IMR-90 (cell line): ENCODE data around the gene MOB3B. TPM values are rescaled to one million over a fixed set of nuclear protein-coding genes. Genes with fewer than 3 reads are reported as not detected.

Experiments
- ATAC-seq: fragments of 200-7000 bp; cut with Tn5 transposase; 2 replicates; pipeline ENCODE4 v1.9.1; 2020; ENCODE audit warnings: low read depth, mild to moderate bottlenecking, moderate library complexity
- BruUV-seq: library from RNA; stranded (reverse); fragments of 400-500 nt; replicated peaks from 2 replicates; lab custom pipeline; 2021; lab: Mats Ljungman, UMichigan
- CTCF ChIA-PET: fragments of 300-600 bp; formaldehyde crosslinking; extraction: SDS; loops from one replicate; lab custom pipeline; 2021; ENCODE audit warnings: antibody characterized with exemption; lab: Yijun Ruan, JAX
- POLR2A ChIA-PET: fragments of 300-600 bp; sonication (Branson Sonifier 250); formaldehyde crosslinking; loops from one replicate; lab custom pipeline; 2022; ENCODE audit warnings: antibody characterized with exemption; ENCODE audit not compliant: unreplicated experiment; lab: Charles Lee
- DNase-seq: peaks from one replicate; pipeline ENCODE4 v3.0.0; 2013
- H2AFZ ChIP-seq: replicated peaks from 2 replicates; pipeline ENCODE3; 2013; ENCODE audit warnings: low read length, mild to moderate bottlenecking; ENCODE audit not compliant: poor library complexity
- H2AK5ac ChIP-seq: 2 replicates; pipeline ENCODE4 v1.6.1; 2013; ENCODE audit warnings: low read depth, low read length, inconsistent platforms
- H2AK9ac ChIP-seq: replicated peaks from 2 replicates; pipeline ENCODE3; 2013; ENCODE audit warnings: mild to moderate bottlenecking, low read depth, low read length, moderate library complexity; ENCODE audit not compliant: poor library complexity
- H2BK120ac ChIP-seq: 2 replicates; pipeline ENCODE4 v1.6.1; 2013; ENCODE audit warnings: low read depth, low read length, inconsistent platforms
- H2BK15ac ChIP-seq: 3 replicates; pipeline ENCODE4 v1.6.1; 2013; ENCODE audit warnings: low read depth, low read length, inconsistent platforms
- H2BK20ac ChIP-seq: 2 replicates; pipeline ENCODE4 v1.6.1; 2013; ENCODE audit warnings: low read depth, mild to moderate bottlenecking, inconsistent platforms, low read length, moderate library complexity
- H2BK5ac ChIP-seq: 2 replicates; pipeline ENCODE4 v1.6.1; 2013; ENCODE audit warnings: mild to moderate bottlenecking, low read depth, low read length, inconsistent platforms; ENCODE audit not compliant: poor library complexity, severe bottlenecking
- H3K14ac ChIP-seq: replicated peaks from 2 replicates; pipeline ENCODE4 v1.6.1; 2013; ENCODE audit warnings: low read depth, low read length, inconsistent platforms
- H3K18ac ChIP-seq: 2 replicates; pipeline ENCODE4 v1.6.1; 2013; ENCODE audit warnings: low read depth, low read length, control low read depth
- H3K23ac ChIP-seq: 2 replicates; pipeline ENCODE4 v1.6.1; 2013; ENCODE audit warnings: low read depth, low read length, inconsistent platforms
- H3K27ac ChIP-seq: 2 replicates; pipeline ENCODE4 v1.5.1; 2013; ENCODE audit warnings: mild to moderate bottlenecking, control low read depth, low read length; ENCODE audit not compliant: insufficient read depth
- H3K27me3 ChIP-seq: 2 replicates; pipeline ENCODE4 v1.6.1; 2013; ENCODE audit warnings: low read length; ENCODE audit not compliant: control insufficient read depth, insufficient read depth
- H3K36me3 ChIP-seq: 2 replicates; pipeline ENCODE4 v1.6.1; 2013; ENCODE audit warnings: low read length, mixed read lengths; ENCODE audit not compliant: control insufficient read depth, insufficient read depth
- H3K4ac ChIP-seq: 2 replicates; pipeline ENCODE4 v1.6.1; 2013; ENCODE audit warnings: low read depth, low read length, inconsistent platforms
- H3K4me1 ChIP-seq: 2 replicates; pipeline ENCODE4 v1.6.1; 2013; ENCODE audit warnings: low read length, mixed read lengths; ENCODE audit not compliant: control insufficient read depth, insufficient read depth
- H3K4me2 ChIP-seq: 2 replicates; pipeline ENCODE4 v1.6.1; 2013; ENCODE audit warnings: low read depth, mild to moderate bottlenecking, control low read depth, low read length, moderate library complexity
- H3K4me3 ChIP-seq: 2 replicates; pipeline ENCODE4 v1.5.1; 2013; ENCODE audit warnings: low read depth, mild to moderate bottlenecking, control low read depth, low read length, moderate library complexity; ENCODE audit not compliant: insufficient read depth
- H3K56ac ChIP-seq: 2 replicates; pipeline ENCODE4 v1.6.1; 2013; ENCODE audit warnings: low read length, inconsistent platforms; ENCODE audit not compliant: insufficient read depth; ENCODE audit errors: extremely low read depth
- H3K79me1 ChIP-seq, 2 experiments: 2 replicates each; pipeline ENCODE4 v1.6.1; 2013; ENCODE audit warnings: low read length in 2 of 2, inconsistent platforms in 1 of 2, low read depth in 1 of 2
- H3K9ac ChIP-seq: 2 replicates; pipeline ENCODE4 v1.6.1; 2013; ENCODE audit warnings: low read depth, low read length, control low read depth
- H3K9me1 ChIP-seq: 2 replicates; pipeline ENCODE4 v1.6.1; 2013; ENCODE audit warnings: low read length, inconsistent platforms; ENCODE audit not compliant: insufficient read depth
- H3K9me3 ChIP-seq: 2 replicates; pipeline ENCODE4 v1.6.1; 2013; ENCODE audit warnings: low read length; ENCODE audit not compliant: control insufficient read depth, insufficient read depth
- H4K20me1 ChIP-seq: 2 replicates; pipeline ENCODE4 v1.6.1; 2013; ENCODE audit warnings: low read length, inconsistent platforms; ENCODE audit not compliant: insufficient read depth
- H4K5ac ChIP-seq: 2 replicates; pipeline ENCODE4 v1.6.1; 2013; ENCODE audit warnings: mild to moderate bottlenecking, low read depth, low read length, control low read depth
- H4K8ac ChIP-seq, 2 experiments: 2 replicates each; pipeline ENCODE4 v1.6.1; 2013; ENCODE audit warnings: low read depth in 2 of 2, low read length in 2 of 2, control low read depth in 1 of 2, inconsistent platforms in 1 of 2
- H4K91ac ChIP-seq: 2 replicates; pipeline ENCODE4 v1.6.1; 2013; ENCODE audit warnings: low read depth, low read length, inconsistent platforms; ENCODE audit not compliant: insufficient read depth
- RAD21 ChIP-seq: IDR thresholded peaks from 2 replicates; pipeline ENCODE4 v1.6.1; 2012; ENCODE audit warnings: low read length, improper control_type of control experiment
- RCOR1 ChIP-seq: IDR thresholded peaks from 2 replicates; pipeline ENCODE4 v1.6.1; 2012; ENCODE audit warnings: mild to moderate bottlenecking, low read length, improper control_type of control experiment; ENCODE audit not compliant: insufficient replicate concordance
- RFX5 ChIP-seq: IDR thresholded peaks from 2 replicates; pipeline ENCODE4 v1.8.0; 2012; ENCODE audit warnings: low read depth, mild to moderate bottlenecking, low read length, moderate library complexity
- SMC3 ChIP-seq: fragments of 150-350 bp; IDR thresholded peaks from 2 replicates; pipeline ENCODE4 v1.6.1; 2016; ENCODE audit warnings: low read depth, mild to moderate bottlenecking, antibody characterized with exemption, low read length, moderate library complexity
- WGBS, 2 experiments: methylation state at CpG; one replicate each; pipeline versions ENCODE4 v1.1.5 to v1.1.7; 2013; ENCODE audit warnings: missing lambda C conversion rate in 2 of 2; ENCODE audit not compliant: insufficient read length in 1 of 2; ENCODE audit errors: extremely low coverage in 2 of 2; 5-methylcytosine and 5-hydroxymethylcytosine counted together
- dilution Hi-C: fragments of 300-500 bp; cut with HindIII; formaldehyde crosslinking; loops from one replicate; pipeline ENCODE4 v1.14.3; 2018; ENCODE audit warnings: low sequenced_read_pairs; ENCODE audit not compliant: unreplicated experiment
- in situ Hi-C: fragments of 300-500 bp; cut with MboI; formaldehyde crosslinking; loops from 3 replicates; pipeline ENCODE4 v1.14.3; 2019; ENCODE audit warnings: low sequenced_read_pairs, inconsistent platforms, mixed read lengths
- intact Hi-C: fragments of 100-400 bp; cut with micrococcal nuclease; formaldehyde crosslinking; loops from 2 replicates; pipeline ENCODE4 v1.10.0; 2022
- polyA plus RNA-seq, 3 experiments: library from polyadenylated mRNA; depleted of rRNA; stranded (reverse); fragments of >200 nt; gene quantifications; 2 replicates each; pipeline ENCODE4 v1.2.3, GENCODE V29; 2012; ENCODE audit warnings: low replicate concordance in 1 of 3
- total RNA-seq: library from RNA; depleted of rRNA; stranded (reverse); fragments of >200 nt; gene quantifications from 2 replicates; pipeline ENCODE4 v1.2.3, GENCODE V29; 2012
- TF ChIP-seq, protein P1 (sequence below): conservative IDR thresholded peaks from 2 replicates; pipeline ENCODE4 v1.5.1; 2012; ENCODE audit warnings: mild to moderate bottlenecking, low read depth, low read length, improper control_type of control experiment

MOB3B gene
- total and polyA plus RNA-seq, 2 of the 4 experiments (the other 2 are of a cell fraction): under 0.01 to 0.02 TPM

- TF ChIP-seq RCOR1 (no peak), RFX5 (no peak), SMC3 (no peak), RAD21 (no peak)
- TF ChIP-seq, protein P1, sequence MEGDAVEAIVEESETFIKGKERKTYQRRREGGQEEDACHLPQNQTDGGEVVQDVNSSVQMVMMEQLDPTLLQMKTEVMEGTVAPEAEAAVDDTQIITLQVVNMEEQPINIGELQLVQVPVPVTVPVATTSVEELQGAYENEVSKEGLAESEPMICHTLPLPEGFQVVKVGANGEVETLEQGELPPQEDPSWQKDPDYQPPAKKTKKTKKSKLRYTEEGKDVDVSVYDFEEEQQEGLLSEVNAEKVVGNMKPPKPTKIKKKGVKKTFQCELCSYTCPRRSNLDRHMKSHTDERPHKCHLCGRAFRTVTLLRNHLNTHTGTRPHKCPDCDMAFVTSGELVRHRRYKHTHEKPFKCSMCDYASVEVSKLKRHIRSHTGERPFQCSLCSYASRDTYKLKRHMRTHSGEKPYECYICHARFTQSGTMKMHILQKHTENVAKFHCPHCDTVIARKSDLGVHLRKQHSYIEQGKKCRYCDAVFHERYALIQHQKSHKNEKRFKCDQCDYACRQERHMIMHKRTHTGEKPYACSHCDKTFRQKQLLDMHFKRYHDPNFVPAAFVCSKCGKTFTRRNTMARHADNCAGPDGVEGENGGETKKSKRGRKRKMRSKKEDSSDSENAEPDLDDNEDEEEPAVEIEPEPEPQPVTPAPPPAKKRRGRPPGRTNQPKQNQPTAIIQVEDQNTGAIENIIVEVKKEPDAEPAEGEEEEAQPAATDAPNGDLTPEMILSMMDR: no peak
- dilution Hi-C loops (no loop called here), in situ Hi-C loops (no loop called here), intact Hi-C loops (no loop called here)
- Histone ChIP-seq H3K27ac (no peak overlapping the region), H3K23ac (no peak overlapping the region), H3K18ac (no peak overlapping the region), H2AK9ac (no peak overlapping the region), H3K79me1 (no peaks in the 10 kb centered on the region), H3K4me1 (no peaks in the 10 kb centered on the region), H3K9me1 (no peaks in the 10 kb centered on the region), H3K27me3 (no peaks in the 10 kb centered on the region), H2BK5ac (no peak overlapping the region), H2BK20ac (no peak overlapping the region), H3K4me2 (no peak overlapping the region), H2AFZ (no peak overlapping the region), H4K5ac (no peak overlapping the region), H4K8ac (no peak overlapping the region), H3K4ac (no peak overlapping the region), H3K36me3 (no peaks in the 10 kb centered on the region), H3K14ac (no peak overlapping the region), H3K4me3 (no peak overlapping the region), H3K56ac (no peak overlapping the region), H4K91ac (no peak overlapping the region), H4K20me1 (no peaks in the 10 kb centered on the region), H3K9ac (no peak overlapping the region), H3K9me3 (no peaks in the 10 kb centered on the region), H2BK120ac (no peak overlapping the region), H2BK15ac (no peak overlapping the region), H2AK5ac (no peak overlapping the region)
- CTCF ChIA-PET: no interaction called here
- BruUV-seq: no TSS peak
- DNase-seq (no peak), ATAC-seq (no peak)
- POLR2A ChIA-PET: no interaction called here
- no CpG with 5 or more reads among the region's 3 CpGs for WGBS, 2 experiments
Measured at GRCh38 chr9:27432308-27432707, 97.3 kb downstream of the MOB3B start.
